GM12892 (cell line): ENCODE data around the gene HS3ST2.

ENCODE experiments used
- POLR2A ChIP-seq: IDR thresholded peaks from 2 replicates; pipeline ENCODE4 v1.6.1; 2011; ENCODE audit warnings: low read depth, low read length, control low read depth
- POLR2AphosphoS5 ChIP-seq: IDR thresholded peaks from 2 replicates; pipeline ENCODE4 v1.6.1; 2011; ENCODE audit warnings: low read depth, low read length, control low read depth
- TAF1 ChIP-seq: IDR thresholded peaks from 2 replicates; pipeline ENCODE4 v1.6.1; 2011; ENCODE audit warnings: low read depth, mild to moderate bottlenecking, control low read depth, low read length, borderline replicate concordance

GRCh38 chr16:22813948-22814710 lies at the start of gene HS3ST2:
- TF ChIP-seq POLR2AphosphoS5 (no peak), TAF1 (no peak), POLR2A (no peak)
